Left forelimb (tissue), 1 donor: ENCODE results near the gene ZNF446.
A peak's percentile ranks its signal among the peaks of the same experiment; 100 is the strongest.
"Not testable (repeated sequence)": the region's sequence is repeated elsewhere in the genome, so short reads cannot be mapped to it uniquely, and the experiment has no call there.

Experiments
- DNase-seq: peaks from one replicate; pipeline ENCODE4 v3.0.0-alpha.2; 2018; ENCODE audit warnings: low spot score

The ZNF446 gene

GRCh38 chr19:58500242-58500641 is 24.1 kb downstream of the ZNF446 start:
- no peak for DNase-seq

- DNase-seq: not testable (repeated sequence)
Measured at GRCh38 chr19:58507602-58508223, 31.6 kb downstream of the ZNF446 start.

- no peak for DNase-seq
Measured at GRCh38 chr19:58509731-58510083, 33.6 kb downstream of the ZNF446 start.

GRCh38 chr19:58510084-58510862 is 34.1 kb downstream of the ZNF446 start:
- DNase-seq: no peak

GRCh38 chr19:58511353-58512208 is 35.4 kb downstream of the ZNF446 start, which contains the start of gene SLC27A5:
SLC27A5 (minus strand) TSS chr19:58511992; CDS start chr19:58511955, 37 bp downstream.
- DNase-seq: no peak

GRCh38 chr19:58513213-58513693 is 37.1 kb downstream of the ZNF446 start:
- no peak for DNase-seq

GRCh38 chr19:58513694-58514563 is 37.8 kb downstream of the ZNF446 start:
- DNase-seq: peak; percentile 88

- DNase-seq: no peak
Measured at GRCh38 chr19:58514564-58515022, 38.4 kb downstream of the ZNF446 start.

GRCh38 chr19:58515259-58515658 is 39.1 kb downstream of the ZNF446 start:
- DNase-seq: no peak

- no peak for DNase-seq
Measured at GRCh38 chr19:58516246-58516836, 40.2 kb downstream of the ZNF446 start.

- DNase-seq: no peak
Measured at GRCh38 chr19:58516964-58517833, 41.0 kb downstream of the ZNF446 start.

- no peak for DNase-seq
Measured at GRCh38 chr19:58518256-58519086, 42.3 kb downstream of the ZNF446 start.

GRCh38 chr19:58519087-58519354 is 42.9 kb downstream of the ZNF446 start:
- DNase-seq: no peak

GRCh38 chr19:58519355-58520256 is 43.5 kb downstream of the ZNF446 start, which contains the start of gene ZBTB45:
ZBTB45 (minus strand) TSS chr19:58519810; CDS start chr19:58517673, 2,137 bp downstream.
- DNase-seq: peak; percentile 95

- DNase-seq: no peak
Measured at GRCh38 chr19:58520257-58520599, 44.1 kb downstream of the ZNF446 start.

- no peak for DNase-seq
Measured at GRCh38 chr19:58521651-58522050, 45.5 kb downstream of the ZNF446 start.

GRCh38 chr19:58522709-58523108 is 46.6 kb downstream of the ZNF446 start:
- no peak for DNase-seq

GRCh38 chr19:58529405-58529804 is 53.3 kb downstream of the ZNF446 start:
- DNase-seq: no peak
